Osteoblast (primary cell): ENCODE data around the gene KRTDAP. TPM values are rescaled to one million over a fixed set of nuclear protein-coding genes. Genes with fewer than 3 reads are reported as not detected.

Experiments
- DNase-seq: peaks from one replicate; pipeline ENCODE4 v3.0.0; 2011; ENCODE audit warnings: low spot score, mixed read lengths; ENCODE audit not compliant: insufficient read length; ENCODE audit errors: missing footprints
- H2AFZ ChIP-seq: 2 replicates; pipeline ENCODE4 v1.6.0; 2011; ENCODE audit warnings: mild to moderate bottlenecking, low read length
- H3K27ac ChIP-seq: 2 replicates; pipeline ENCODE4 v1.5.1; 2011; ENCODE audit warnings: mild to moderate bottlenecking, low read depth, low read length, moderate library complexity
- H3K27me3 ChIP-seq: 2 replicates; pipeline ENCODE4 v1.6.0; 2012; ENCODE audit warnings: mild to moderate bottlenecking, control low read depth, inconsistent platforms, low read length, moderate library complexity; ENCODE audit not compliant: insufficient read depth
- H3K36me3 ChIP-seq: 2 replicates; pipeline ENCODE4 v1.5.1; 2011; ENCODE audit warnings: mild to moderate bottlenecking, low read length, control low read depth, moderate library complexity; ENCODE audit not compliant: insufficient read depth
- H3K4me1 ChIP-seq: 2 replicates; pipeline ENCODE4 v1.5.1; 2011; ENCODE audit warnings: mild to moderate bottlenecking, low read length, control low read depth, moderate library complexity; ENCODE audit not compliant: insufficient read depth
- H3K4me2 ChIP-seq: 2 replicates; pipeline ENCODE4 v1.6.0; 2011; ENCODE audit warnings: mild to moderate bottlenecking, low read length; ENCODE audit not compliant: insufficient read depth
- H3K4me3 ChIP-seq: fragments of 200-600 bp; sonication (generic); 3 replicates; pipeline ENCODE4 v1.5.1; 2012; ENCODE audit warnings: mild to moderate bottlenecking, low read length, inconsistent platforms; ENCODE audit not compliant: insufficient read depth
- H3K79me2 ChIP-seq: 2 replicates; pipeline ENCODE4 v1.6.0; 2012; ENCODE audit warnings: mild to moderate bottlenecking, low read length, control low read depth, inconsistent platforms; ENCODE audit not compliant: insufficient read depth
- H3K9me3 ChIP-seq: 2 replicates; pipeline ENCODE4 v1.5.1; 2011; ENCODE audit warnings: low read depth, low read length, control low read depth
- H4K20me1 ChIP-seq: 2 replicates; pipeline ENCODE4 v1.6.0; 2012; ENCODE audit warnings: mild to moderate bottlenecking, low read length, control low read depth; ENCODE audit not compliant: insufficient read depth
- CTCF ChIP-seq: IDR thresholded peaks from 2 replicates; pipeline ENCODE4 v1.5.1; 2011; ENCODE audit warnings: mild to moderate bottlenecking, low read depth, low read length, moderate library complexity; ENCODE audit errors: extremely low read depth
- total RNA-seq: library from RNA; depleted of rRNA; stranded (reverse); fragments of >200 nt; gene quantifications from 2 replicates; pipeline ENCODE4 v1.2.3, GENCODE V29; 2012

The KRTDAP gene
- total RNA-seq, 1 donor: not detected

DNA sequence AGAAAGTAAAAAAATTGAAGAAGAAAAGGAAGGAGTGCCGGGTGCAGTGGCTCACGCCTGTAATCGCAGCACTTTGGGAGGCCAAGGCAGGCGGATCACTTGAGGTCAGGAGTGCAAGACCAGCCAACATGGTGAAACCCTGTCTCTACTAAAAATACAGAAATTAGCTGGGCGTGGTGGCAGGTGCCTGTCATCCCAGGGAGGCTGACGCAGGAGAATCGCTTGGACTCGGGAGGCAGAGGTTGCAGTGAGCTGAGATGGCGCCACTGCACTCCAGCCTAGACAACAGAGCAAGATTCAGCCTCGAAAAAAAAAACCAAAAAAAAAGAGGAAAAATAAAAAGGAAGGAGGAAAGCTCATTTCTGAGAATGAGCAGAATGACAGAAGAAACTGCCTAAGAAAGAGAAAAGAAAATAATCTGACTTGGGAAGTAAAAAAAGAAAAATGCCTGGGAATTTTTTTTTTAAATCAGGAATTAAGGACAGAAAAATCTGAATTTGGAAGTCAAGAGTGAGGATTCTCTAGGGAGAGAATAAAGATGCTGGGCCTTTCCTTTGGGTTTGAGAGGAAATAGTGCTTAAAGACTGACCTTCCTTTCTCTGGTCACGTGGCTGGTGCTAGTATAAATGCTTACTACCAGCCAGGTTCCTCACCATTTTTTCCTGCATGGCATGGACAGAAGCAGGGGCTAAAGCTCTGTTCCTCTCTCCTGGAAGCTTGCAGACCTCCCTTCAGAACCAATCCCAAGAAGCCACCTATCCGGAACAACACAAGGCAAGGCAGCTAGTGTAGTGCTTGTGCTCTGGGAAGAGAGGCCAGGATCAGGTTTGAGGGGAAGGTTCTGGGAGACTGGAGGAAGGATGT, 42.4 kb downstream of the KRTDAP start, which contains the start of gene FFAR2:
Gene FFAR2, plus strand, starts transcription at position 652 of the 864 bp plus-strand sequence. CDS start 1,458 bp downstream, outside the sequence.
- DNase-seq: no peak
- H3K27ac ChIP-seq: no peak within 1 kb of the TSS
- no peaks in the 10 kb centered on the region for H3K4me1 ChIP-seq
- no peak for TF ChIP-seq CTCF
- no peak within 1 kb of the TSS for H2AFZ ChIP-seq
- H3K27me3 ChIP-seq: peaks cover 5% of the 10 kb centered on the region
- no peaks in the 10 kb centered on the region for H3K36me3 ChIP-seq
- no peaks in the 10 kb centered on the region for H3K79me2 ChIP-seq
- H4K20me1 ChIP-seq: no peaks in the 10 kb centered on the region
- H3K9me3 ChIP-seq: no peaks in the 10 kb centered on the region
- H3K4me2 ChIP-seq: no peak within 1 kb of the TSS
- no peak within 1 kb of the TSS for H3K4me3 ChIP-seq

DNA sequence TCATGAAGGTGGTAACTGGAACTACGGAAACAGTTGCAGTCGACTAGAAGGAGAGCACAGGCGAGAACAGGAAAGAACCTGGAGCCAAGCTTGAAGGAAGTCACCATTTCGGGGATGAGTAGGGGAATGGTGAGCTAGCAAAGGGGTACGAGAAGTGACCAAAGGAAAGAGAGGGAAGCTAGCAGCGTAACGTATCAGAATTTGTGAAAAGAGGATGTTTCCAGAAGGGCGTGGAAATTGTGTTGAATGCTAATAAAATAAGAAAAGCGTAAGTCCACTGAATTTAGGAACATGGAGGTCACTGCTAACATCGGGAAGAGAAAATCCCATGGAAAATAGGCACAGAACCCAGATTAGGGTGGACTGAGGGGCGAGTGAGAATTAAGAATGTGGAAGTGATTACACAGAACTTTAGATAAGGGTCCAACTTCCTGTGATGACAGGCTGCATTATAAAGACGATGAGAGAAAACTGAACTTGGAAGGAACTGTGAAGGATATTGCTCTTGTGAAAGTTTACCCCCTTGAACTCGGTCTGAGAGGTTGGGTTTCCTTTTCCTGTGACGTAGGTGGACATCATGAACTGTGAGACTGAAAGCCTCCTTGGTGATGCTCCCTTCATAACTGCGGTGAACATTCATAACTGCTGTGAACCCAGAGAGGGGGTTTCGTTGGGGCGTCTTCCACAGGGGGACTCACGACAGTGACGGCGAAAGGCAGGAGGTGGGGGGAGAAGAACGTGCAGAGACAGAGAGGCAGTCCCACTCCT, 44.3 kb downstream of the KRTDAP start:
- Histone ChIP-seq H2AFZ (no peak overlapping the region), H3K27me3 (peaks cover 5% of the 10 kb centered on the region), H3K4me1 (no peaks in the 10 kb centered on the region), H3K79me2 (no peaks in the 10 kb centered on the region), H3K9me3 (no peaks in the 10 kb centered on the region), H4K20me1 (no peaks in the 10 kb centered on the region), H3K4me2 (no peak overlapping the region), H3K27ac (no peak overlapping the region), H3K4me3 (no peak overlapping the region), H3K36me3 (no peaks in the 10 kb centered on the region)
- no peak for TF ChIP-seq CTCF
- DNase-seq: no peak

GRCh38 chr19:35444735-35445134, 45.5 kb downstream of the KRTDAP start:
- no peak for DNase-seq
- H3K4me1 ChIP-seq: no peaks in the 10 kb centered on the region
- no peak overlapping the region for H3K4me2 ChIP-seq
- H2AFZ ChIP-seq: no peak overlapping the region
- H3K27ac ChIP-seq: no peak overlapping the region
- H3K27me3 ChIP-seq: peaks cover 5% of the 10 kb centered on the region
- no peaks in the 10 kb centered on the region for H4K20me1 ChIP-seq
- no peak for TF ChIP-seq CTCF
- H3K9me3 ChIP-seq: no peaks in the 10 kb centered on the region
- no peak overlapping the region for H3K4me3 ChIP-seq
- H3K79me2 ChIP-seq: no peaks in the 10 kb centered on the region
- H3K36me3 ChIP-seq: no peaks in the 10 kb centered on the region

GRCh38 chr19:35442091-35442490, 48.2 kb downstream of the KRTDAP start:
- DNase-seq: no peak
- Histone ChIP-seq H3K79me2 (no peaks in the 10 kb centered on the region), H3K9me3 (no peaks in the 10 kb centered on the region), H2AFZ (no peak overlapping the region), H3K36me3 (no peaks in the 10 kb centered on the region), H3K4me1 (no peaks in the 10 kb centered on the region), H3K4me2 (no peak overlapping the region), H3K27ac (no peak overlapping the region), H4K20me1 (no peaks in the 10 kb centered on the region), H3K4me3 (no peak overlapping the region), H3K27me3 (peaks cover 4% of the 10 kb centered on the region)
- TF ChIP-seq CTCF: no peak
